NCI-H1436 (cell line): ENCODE measurements around the gene OARD1.
"Not testable (repeated sequence)": the region's sequence is repeated elsewhere in the genome, so short reads cannot be mapped to it uniquely, and the experiment has no call there.

Source experiments
- DNase-seq: peaks from one replicate; lab custom pipeline; 2025; lab: John Stamatoyannopoulos, UW

The OARD1 gene

GRCh38 chr6:41071923-41072835, at the start of gene OARD1:
Gene OARD1, minus strand, starts transcription at chr6:41072356. Its CDS starts 722 bp downstream, at chr6:41071634.
- peak; percentile 100 for DNase-seq

- DNase-seq = no peak
Measured at GRCh38 chr6:41120058-41120457, 47.9 kb upstream of the OARD1 start.

DNA sequence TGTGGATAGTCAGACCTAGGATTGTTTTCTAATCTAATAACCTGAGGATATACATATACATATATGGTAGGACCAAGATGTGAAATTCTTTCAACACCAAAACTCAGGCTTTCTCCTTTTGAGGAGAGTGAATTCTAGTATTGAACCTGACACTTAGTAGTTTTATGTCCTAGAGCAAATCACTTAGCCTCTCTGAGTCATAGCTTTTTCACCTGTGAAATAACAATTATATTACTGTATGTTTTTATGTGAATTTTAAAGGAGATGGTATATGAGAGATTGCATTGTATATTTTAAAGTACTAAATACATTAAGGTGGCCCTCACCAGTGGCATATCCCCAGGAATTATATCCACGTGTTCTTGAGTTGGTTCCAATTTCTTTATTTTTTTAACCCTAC, 47.4 kb upstream of the OARD1 start:
- DNase-seq = no peak

DNA sequence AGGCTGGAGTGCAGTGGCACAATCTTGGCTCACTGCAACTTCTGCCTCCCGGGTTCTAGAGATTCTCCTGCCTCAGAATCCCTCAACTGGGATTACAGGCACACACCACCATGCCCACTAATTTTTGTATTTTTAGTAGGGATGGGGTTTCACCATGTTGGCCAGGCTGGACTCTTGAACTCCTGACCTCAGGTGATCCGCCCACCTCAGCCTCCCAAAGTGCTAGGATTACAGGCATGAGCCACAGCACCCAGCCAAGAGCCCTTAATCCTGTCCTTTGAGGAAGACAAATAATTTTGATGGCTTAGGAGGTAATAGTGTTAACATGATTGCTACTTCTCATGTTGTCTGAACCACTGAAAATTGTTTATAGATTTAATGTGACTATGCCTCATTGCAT, 42.9 kb upstream of the OARD1 start:
- not testable (repeated sequence) for DNase-seq

- no peak for DNase-seq
Measured at GRCh38 chr6:41111017-41111416, 38.9 kb upstream of the OARD1 start.

DNA sequence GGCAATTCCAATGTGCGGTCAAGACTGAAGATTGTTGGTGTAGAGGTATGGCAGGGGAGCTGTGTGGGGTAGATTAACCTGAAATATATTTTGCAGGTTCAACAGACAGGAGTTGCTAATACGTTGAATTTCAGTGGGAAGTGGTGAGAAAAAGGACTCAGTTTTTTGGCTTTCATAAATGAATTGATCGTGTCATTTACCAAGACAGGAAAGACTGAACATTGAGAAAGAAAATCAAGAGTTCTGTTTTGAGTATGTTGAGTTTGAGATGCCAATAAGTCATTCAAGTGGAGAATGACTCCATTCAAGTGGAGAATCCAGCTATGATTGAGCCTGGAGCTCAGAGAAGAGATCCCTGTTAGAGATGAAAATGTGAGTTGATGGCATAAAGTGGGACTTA, 31.7 kb upstream of the OARD1 start:
- DNase-seq = no peak

GRCh38 chr6:41100871-41101287, 28.7 kb upstream of the OARD1 start:
- DNase-seq = no peak

- no peak for DNase-seq
Measured at GRCh38 chr6:41098366-41098765, 26.2 kb upstream of the OARD1 start.

DNA sequence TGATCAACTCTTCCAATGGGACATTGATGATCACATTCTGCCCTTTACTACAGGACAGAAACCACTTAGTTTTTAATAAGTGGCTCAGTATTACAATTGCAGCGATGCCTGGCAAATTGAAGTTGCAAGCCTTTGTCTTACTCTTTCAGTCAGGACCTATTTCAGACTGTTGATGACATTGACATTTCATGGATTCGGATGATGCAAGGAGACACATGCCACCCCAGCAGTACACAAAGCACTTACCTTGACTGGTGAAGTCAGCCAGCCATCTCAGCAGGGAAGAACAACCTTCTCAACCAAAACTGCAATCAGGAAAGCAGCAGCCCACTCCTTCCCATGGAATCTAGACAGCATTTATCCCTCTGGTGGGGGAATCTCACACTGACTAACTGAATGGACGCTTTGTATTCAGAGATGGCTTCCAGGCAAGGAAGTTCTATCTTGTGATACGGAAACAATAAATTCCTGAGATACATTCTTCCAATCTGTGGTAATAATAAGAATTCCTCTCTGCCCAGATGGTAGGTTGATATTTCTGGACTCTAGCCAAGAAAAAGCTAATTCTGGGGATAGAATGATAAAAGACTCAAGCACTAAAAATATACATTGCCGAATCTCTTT, 25.4 kb upstream of the OARD1 start:
- no peak for DNase-seq

DNA sequence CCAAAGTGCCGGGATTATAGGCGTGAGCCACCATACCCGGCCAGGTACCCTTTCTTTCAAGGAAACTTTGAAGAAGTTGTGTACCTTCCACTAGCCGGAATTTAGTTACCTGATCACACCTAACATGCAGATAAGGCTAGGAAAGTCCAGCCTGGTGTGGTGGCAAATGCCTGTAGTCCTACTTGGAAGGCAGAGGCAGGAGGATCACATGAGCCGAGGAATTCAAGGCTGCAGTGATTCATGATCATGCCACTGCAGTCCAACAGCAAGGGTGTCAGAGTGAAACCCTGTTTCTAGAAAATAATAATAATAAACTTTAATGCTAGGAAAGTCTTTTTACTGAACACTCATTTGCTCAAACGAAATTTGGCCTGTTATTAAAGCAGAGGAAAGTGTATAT, 21.6 kb upstream of the OARD1 start:
- DNase-seq = no peak

DNA sequence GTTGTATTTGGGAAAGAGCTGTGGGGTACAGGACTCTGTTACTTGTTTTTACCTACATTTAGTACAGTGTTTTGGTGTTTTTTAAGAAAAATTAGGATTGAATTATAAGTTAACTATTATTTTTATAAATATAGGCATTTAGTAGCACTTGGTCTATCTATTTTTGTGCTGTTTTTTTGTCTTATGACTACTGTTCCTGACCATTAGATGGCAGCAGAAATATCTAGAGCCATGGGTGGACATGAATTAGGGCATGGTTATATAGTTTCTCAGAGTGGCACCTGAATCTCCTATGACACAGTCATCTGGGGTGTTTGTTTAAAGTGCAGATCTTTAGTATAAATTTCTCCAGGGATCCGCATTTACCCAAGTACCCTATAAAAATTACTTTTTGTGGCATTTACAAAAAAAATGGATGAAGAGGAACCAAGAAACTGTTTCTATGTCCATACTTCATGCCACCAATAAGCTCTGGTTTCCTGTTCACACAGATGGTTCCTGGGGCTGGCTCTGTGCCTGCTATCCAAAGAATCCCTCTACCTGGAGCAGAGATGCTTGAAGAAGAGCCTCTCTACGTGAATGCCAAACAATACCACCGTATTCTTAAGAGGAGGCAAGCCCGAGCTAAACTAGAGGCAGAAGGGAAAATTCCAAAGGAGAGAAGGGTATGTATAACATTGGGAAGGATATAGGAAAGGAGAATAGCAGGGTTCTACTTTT, 20.4 kb upstream of the OARD1 start:
- DNase-seq = peak; percentile 21

GRCh38 chr6:41090841-41091761, 18.9 kb upstream of the OARD1 start:
- DNase-seq = no peak

GRCh38 chr6:41088451-41088850, 16.3 kb upstream of the OARD1 start:
- no peak for DNase-seq

- no peak for DNase-seq
Measured at GRCh38 chr6:41085182-41085581, 13.0 kb upstream of the OARD1 start.

DNA sequence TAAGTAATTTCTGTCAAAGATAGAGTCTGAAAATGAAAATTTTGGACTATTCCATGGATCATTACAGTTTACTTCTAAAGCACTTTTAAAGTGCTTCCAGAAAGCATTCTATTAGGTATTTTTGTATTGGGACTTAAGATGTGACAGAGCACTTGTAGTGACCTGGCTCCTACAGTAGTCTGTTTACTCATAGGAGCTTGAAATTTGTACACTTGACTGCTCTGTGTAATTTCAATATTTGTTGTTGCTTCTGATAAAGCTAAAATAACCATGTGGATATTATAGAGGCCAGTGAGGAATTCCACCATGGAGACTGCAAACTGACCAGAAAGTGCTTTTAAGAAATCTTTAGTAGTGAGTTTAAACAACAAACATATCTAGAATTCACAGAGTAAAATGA, 10.9 kb upstream of the OARD1 start:
- DNase-seq = no peak

GRCh38 chr6:41080621-41081020, 8.5 kb upstream of the OARD1 start:
- no peak for DNase-seq

- DNase-seq = no peak
Measured at GRCh38 chr6:41079080-41079479, 6.9 kb upstream of the OARD1 start.

DNA sequence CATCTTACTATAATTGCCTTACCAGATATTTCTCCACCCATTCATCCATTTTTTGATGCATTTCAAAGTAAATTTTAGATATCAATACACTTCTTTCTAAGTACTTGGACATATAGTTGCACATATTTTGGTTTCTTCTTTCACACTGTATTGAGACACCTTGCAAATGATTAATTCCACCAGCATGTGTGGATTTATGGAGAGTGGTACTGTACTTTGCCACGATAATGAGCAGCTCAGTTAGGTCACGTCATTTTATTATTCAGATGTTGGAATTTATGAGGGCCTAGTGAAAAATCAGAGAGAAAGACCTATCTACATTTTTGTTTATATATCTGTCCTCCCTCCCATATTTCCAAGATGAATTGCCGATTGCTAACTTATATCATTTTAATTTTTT, 5.9 kb upstream of the OARD1 start:
- no peak for DNase-seq

DNA sequence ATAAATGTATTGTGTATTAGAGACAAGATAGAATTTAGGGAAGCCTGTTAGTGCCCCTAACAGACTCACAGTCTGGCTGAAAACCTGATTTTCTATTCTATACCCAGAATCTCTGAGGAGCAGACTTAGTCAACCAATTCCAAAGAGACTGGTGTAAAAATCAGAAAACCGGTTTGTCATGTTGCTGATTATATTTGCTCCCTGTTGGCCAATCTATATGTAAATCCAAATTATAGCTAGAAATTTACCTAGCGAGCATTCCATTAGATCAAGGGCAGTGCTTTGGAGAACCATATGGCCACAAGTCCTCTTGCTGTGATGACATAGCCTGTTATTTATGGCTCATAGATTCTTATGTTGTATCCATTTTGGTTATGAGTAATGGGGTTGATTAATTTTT, 5.4 kb upstream of the OARD1 start:
- no peak for DNase-seq

GRCh38 chr6:41075651-41076626, 3.8 kb upstream of the OARD1 start:
- no peak for DNase-seq
